SJSA1 (cell line): ENCODE data around the gene RB1. TPM values are rescaled to one million over a fixed set of nuclear protein-coding genes. Genes with fewer than 3 reads are reported as not detected.
"Not testable (repeated sequence)": the region's sequence is repeated elsewhere in the genome, so short reads cannot be mapped to it uniquely, and the experiment has no call there.

Experiments used
- DNase-seq, 2 experiments: peaks; one replicate each; pipeline ENCODE4 v3.0.0-alpha.2; 2015 to 2020; ENCODE audit warnings: low spot score in 2 of 2, low read depth in 1 of 2
- H3K27ac ChIP-seq: fragments of 250-450 bp; sonication (Bioruptor Pico); 2 replicates; pipeline ENCODE4 v1.5.1; 2020; ENCODE audit warnings: mild to moderate bottlenecking, moderate library complexity
- H3K27me3 ChIP-seq: fragments of 250-450 bp; sonication (Bioruptor Pico); replicated peaks from 2 replicates; pipeline ENCODE4 v1.5.1; 2020; ENCODE audit warnings: mild to moderate bottlenecking, moderate library complexity
- H3K36me3 ChIP-seq: fragments of 250-450 bp; sonication (Bioruptor Pico); 2 replicates; pipeline ENCODE4 v1.5.1; 2020; ENCODE audit warnings: mild to moderate bottlenecking
- H3K4me1 ChIP-seq: fragments of 250-450 bp; sonication (Bioruptor Pico); replicated peaks from 2 replicates; pipeline ENCODE4 v1.6.1; 2021; ENCODE audit warnings: mild to moderate bottlenecking
- H3K4me3 ChIP-seq: fragments of 250-450 bp; sonication (Bioruptor Pico); 2 replicates; pipeline ENCODE4 v1.5.1; 2020; ENCODE audit warnings: mild to moderate bottlenecking
- H3K9me3 ChIP-seq: fragments of 250-450 bp; sonication (Bioruptor Pico); replicated peaks from 2 replicates; pipeline ENCODE4 v1.5.1; 2020; ENCODE audit warnings: mild to moderate bottlenecking
- total RNA-seq: library from RNA; depleted of rRNA; stranded (reverse); fragments of >200 nt; shearing (Covaris generic); gene quantifications from 2 replicates; pipeline ENCODE4 v1.2.3, GENCODE V29; 2014

Gene RB1
- total RNA-seq, 1 experiment from 2014 or later: 53.8 TPM

GRCh38 chr13:48346583-48346982, 43.0 kb downstream of the RB1 start:
- peaks cover 37% of the 10 kb centered on the region for H3K36me3 ChIP-seq
- DNase-seq: no peak
- H3K9me3 ChIP-seq: no peaks in the 10 kb centered on the region
- no peak overlapping the region for H3K4me3 ChIP-seq
- H3K27ac ChIP-seq: no peak overlapping the region
- no peaks in the 10 kb centered on the region for H3K27me3 ChIP-seq
- no peaks in the 10 kb centered on the region for H3K4me1 ChIP-seq

- H3K4me3 ChIP-seq: no peak overlapping the region
- no peak for DNase-seq
- H3K36me3 ChIP-seq: peaks cover 59% of the 10 kb centered on the region
- no peaks in the 10 kb centered on the region for H3K4me1 ChIP-seq
- no peaks in the 10 kb centered on the region for H3K27me3 ChIP-seq
- H3K9me3 ChIP-seq: no peaks in the 10 kb centered on the region
- no peak overlapping the region for H3K27ac ChIP-seq
Observed at GRCh38 chr13:48349525-48349924, 46.0 kb downstream of the RB1 start.

DNA sequence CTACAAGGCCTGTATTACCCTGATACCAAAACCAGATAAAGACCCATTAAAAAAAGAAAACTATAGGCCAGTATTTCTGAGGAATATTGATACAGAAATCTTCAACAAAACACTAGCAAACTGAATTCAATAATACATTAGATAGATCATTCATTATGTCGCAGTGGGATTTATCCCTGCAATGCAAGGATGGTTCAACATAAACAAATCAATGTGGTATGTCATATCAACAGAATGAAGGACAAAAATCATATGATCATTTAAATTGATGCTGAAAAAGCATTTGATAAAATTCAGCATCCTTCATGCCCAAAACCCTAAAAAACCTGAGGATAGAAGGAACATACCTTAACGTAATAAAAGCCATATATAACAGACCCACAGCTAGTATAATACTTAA, 50.0 kb downstream of the RB1 start:
- no peak overlapping the region for H3K27ac ChIP-seq
- no peaks in the 10 kb centered on the region for H3K4me1 ChIP-seq
- DNase-seq: no peak
- no peak overlapping the region for H3K4me3 ChIP-seq
- peaks cover 64% of the 10 kb centered on the region for H3K36me3 ChIP-seq
- H3K9me3 ChIP-seq: no peaks in the 10 kb centered on the region
- no peaks in the 10 kb centered on the region for H3K27me3 ChIP-seq

DNA sequence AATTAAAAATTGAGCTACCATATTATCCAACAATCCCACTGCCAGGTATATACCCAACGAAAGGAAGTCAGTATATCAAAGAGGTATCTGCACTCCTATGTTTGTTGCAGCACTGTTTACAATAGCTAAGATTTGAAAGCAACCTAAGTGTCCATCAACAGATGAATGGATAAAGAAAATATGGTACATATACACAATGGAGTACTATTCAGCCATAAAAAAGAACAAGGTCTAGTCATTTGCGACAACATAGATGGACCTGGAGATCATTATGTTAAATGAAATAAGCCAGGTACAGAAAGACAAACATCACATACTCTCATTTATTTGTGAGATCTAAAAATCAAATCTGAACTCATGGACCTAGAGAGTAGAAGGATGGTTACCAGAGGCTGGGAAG, 52.0 kb downstream of the RB1 start:
- H3K27me3 ChIP-seq, H3K27ac ChIP-seq, DNase-seq, H3K9me3 ChIP-seq, H3K4me3 ChIP-seq, H3K4me1 ChIP-seq: not testable (repeated sequence)
- H3K36me3 ChIP-seq: peaks cover 56% of the 10 kb centered on the region

DNA sequence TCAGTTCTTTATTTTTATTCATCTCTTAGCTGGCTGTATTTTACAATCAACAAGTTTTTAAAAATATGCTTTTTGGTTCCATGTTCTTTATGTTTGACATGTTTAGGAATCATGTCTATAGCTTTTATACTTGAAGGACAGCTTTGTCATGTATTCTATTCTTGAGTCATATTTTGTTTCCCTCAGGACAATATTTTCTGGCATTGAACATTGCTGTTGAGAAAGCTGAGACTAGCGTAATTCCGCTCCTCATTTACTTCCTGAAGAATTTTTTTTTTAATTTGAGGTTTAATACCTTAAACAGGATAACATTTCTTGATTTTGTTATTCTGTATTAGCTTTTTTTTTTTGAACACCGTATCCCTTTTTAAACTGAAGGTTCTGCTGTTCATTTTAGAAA, 53.2 kb downstream of the RB1 start:
- H3K27me3 ChIP-seq: no peaks in the 10 kb centered on the region
- no peaks in the 10 kb centered on the region for H3K9me3 ChIP-seq
- H3K4me3 ChIP-seq: no peak overlapping the region
- H3K4me1 ChIP-seq: no peaks in the 10 kb centered on the region
- H3K36me3 ChIP-seq: peaks cover 49% of the 10 kb centered on the region
- no peak overlapping the region for H3K27ac ChIP-seq
- no peak for DNase-seq

DNA sequence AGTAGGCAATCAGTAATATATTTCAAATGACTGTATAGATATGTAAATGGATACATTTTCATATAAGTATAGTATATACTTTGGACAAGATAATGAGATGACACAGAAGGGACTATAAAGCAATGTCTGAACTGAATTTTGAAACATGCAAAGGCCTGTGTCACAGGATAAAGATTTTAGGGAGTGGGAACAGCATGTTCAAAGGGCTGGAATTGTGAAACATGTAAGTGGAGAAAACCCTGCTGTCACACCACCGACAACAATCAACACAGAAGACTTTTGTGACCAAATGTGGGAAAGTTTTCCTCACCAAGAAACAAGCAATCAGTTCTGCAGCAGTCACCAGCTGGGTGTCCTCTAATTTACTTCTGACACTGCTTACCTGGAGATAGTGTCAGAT, 66.4 kb downstream of the RB1 start:
- peaks cover 30% of the 10 kb centered on the region for H3K36me3 ChIP-seq
- H3K4me1 ChIP-seq: no peaks in the 10 kb centered on the region
- H3K4me3 ChIP-seq: no peak overlapping the region
- DNase-seq: no peak
- no peak overlapping the region for H3K27ac ChIP-seq
- no peaks in the 10 kb centered on the region for H3K9me3 ChIP-seq
- H3K27me3 ChIP-seq: no peaks in the 10 kb centered on the region

DNA sequence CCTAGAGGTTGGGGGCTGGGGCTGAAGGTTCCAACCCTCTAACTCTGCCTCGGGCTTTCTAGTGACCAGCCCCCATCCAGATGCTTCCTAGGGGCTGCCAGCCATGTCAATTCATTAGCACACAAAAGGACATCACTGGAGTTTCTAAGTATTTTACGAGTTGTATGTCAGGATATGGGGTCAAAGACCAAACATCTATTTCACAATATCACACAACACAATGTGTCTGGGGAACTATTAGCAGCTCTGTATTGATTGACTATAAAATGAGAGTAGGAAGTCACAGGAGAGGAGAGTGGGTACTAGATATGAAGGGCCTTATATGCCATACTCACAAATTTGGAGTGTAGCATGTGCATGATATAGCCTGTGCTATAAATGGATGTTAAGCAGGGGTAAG, 67.3 kb downstream of the RB1 start:
- no peaks in the 10 kb centered on the region for H3K27me3 ChIP-seq
- no peak for DNase-seq
- no peaks in the 10 kb centered on the region for H3K4me1 ChIP-seq
- H3K27ac ChIP-seq: no peak overlapping the region
- peaks cover 25% of the 10 kb centered on the region for H3K36me3 ChIP-seq
- H3K9me3 ChIP-seq: no peaks in the 10 kb centered on the region
- no peak overlapping the region for H3K4me3 ChIP-seq

GRCh38 chr13:48377857-48378256, 74.3 kb downstream of the RB1 start:
- Histone ChIP-seq H3K27ac (no peak overlapping the region), H3K4me3 (no peak overlapping the region), H3K4me1 (no peaks in the 10 kb centered on the region), H3K27me3 (no peaks in the 10 kb centered on the region), H3K9me3 (no peaks in the 10 kb centered on the region), H3K36me3 (peaks cover 42% of the 10 kb centered on the region)
- no peak for DNase-seq

DNA sequence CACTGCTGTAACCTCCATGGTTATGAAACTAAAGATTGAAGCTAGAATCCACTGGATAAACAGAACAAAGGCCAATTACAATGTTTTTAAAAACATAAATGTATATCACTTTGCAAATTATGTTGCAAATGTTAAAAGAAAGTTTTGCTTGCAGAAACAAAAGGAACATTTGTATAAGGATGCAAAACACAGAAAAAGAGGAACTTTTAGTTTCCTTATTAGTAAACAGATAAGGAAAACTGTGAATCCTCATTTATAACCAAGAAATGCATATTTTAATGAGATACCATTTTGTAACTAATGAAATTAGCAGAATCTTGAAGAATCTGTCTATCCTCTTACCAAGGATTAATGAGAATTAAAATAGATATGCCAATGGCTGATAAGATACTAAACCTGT, 77.0 kb downstream of the RB1 start:
- DNase-seq: no peak
- Histone ChIP-seq H3K27ac (no peak overlapping the region), H3K4me1 (no peaks in the 10 kb centered on the region), H3K36me3 (peaks cover 31% of the 10 kb centered on the region), H3K9me3 (no peaks in the 10 kb centered on the region), H3K4me3 (no peak overlapping the region), H3K27me3 (no peaks in the 10 kb centered on the region)

DNA sequence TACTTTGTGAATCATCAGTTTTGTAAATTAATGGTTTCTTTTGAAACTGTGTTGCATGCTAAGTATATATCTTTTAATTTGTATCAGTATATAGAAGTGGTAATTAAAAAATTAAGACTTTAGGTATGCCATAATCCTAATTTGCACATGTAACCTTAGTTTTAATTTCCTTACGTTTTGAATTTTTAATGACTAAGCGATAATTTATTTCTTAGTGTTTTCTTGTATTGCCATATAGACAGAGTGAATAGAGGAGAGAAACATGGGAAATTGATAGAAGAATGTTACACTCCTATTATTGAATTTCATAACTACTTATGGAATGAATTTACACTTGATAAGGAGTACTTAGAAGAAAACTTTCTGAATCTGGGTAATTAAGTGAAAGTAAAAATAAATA, 79.8 kb downstream of the RB1 start:
- Histone ChIP-seq H3K27me3 (no peaks in the 10 kb centered on the region), H3K9me3 (no peaks in the 10 kb centered on the region), H3K27ac (no peak overlapping the region), H3K4me3 (no peak overlapping the region), H3K36me3 (peaks cover 16% of the 10 kb centered on the region), H3K4me1 (no peaks in the 10 kb centered on the region)
- DNase-seq: no peak

DNA sequence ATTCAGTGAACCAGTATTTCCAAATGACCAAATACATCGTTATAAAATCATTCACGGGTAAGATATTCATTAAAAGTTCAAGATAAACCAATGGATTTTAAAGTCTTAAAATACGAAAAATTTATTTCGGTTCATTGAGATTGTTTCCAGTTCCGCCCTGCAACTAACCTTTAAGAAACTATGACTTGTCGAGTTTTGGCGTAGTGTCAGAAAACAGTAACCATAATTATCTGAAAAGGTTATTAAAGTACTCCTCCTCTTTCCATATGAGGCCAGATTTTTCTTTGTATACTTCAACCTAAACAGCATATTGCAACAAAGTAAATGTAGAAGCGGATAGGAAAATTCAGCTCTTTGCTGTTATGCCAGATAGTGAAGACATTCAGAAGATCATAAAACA, 83.3 kb downstream of the RB1 start:
- DNase-seq: no peak
- Histone ChIP-seq H3K36me3 (peaks cover 6% of the 10 kb centered on the region; the same call in 1 of the 2 replicates), H3K4me1 (no peaks in the 10 kb centered on the region), H3K9me3 (no peaks in the 10 kb centered on the region), H3K4me3 (no peak overlapping the region), H3K27ac (no peak overlapping the region), H3K27me3 (no peaks in the 10 kb centered on the region)

DNA sequence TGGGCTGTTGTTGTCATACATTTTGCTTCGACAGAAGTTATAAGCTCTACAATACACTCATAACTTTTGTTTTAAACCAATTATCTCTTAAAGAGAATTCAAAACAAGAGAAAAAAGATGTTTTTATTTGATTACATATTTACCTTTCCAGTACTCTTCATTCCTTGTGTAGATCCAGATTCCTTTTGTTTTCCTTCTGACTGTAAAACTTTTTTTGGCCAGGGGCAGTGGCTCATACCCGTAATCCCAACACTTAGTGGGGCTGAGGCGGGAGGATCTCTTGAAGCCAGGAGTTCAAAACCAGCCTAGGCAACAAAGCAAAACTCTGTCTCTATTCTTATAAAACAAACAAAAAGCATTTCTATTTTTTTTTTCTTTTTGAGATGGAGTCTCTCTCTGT, 87.7 kb downstream of the RB1 start:
- Histone ChIP-seq H3K4me1 (no peaks in the 10 kb centered on the region), H3K27me3 (no peaks in the 10 kb centered on the region), H3K4me3 (no peak overlapping the region), H3K36me3 (peaks cover 17% of the 10 kb centered on the region), H3K27ac (no peak overlapping the region), H3K9me3 (no peaks in the 10 kb centered on the region)
- no peak for DNase-seq

GRCh38 chr13:48393030-48393697, 89.6 kb downstream of the RB1 start:
- no peak for DNase-seq
- Histone ChIP-seq H3K4me1 (no peaks in the 10 kb centered on the region), H3K27ac (no peak overlapping the region), H3K27me3 (no peaks in the 10 kb centered on the region), H3K9me3 (no peaks in the 10 kb centered on the region), H3K36me3 (peaks cover 17% of the 10 kb centered on the region), H3K4me3 (no peak overlapping the region)

GRCh38 chr13:48393698-48394085, 90.1 kb downstream of the RB1 start:
- Histone ChIP-seq H3K9me3 (no peaks in the 10 kb centered on the region), H3K27me3 (no peaks in the 10 kb centered on the region), H3K4me1 (no peaks in the 10 kb centered on the region), H3K36me3 (peaks cover 17% of the 10 kb centered on the region), H3K27ac (no peak overlapping the region), H3K4me3 (no peak overlapping the region)
- DNase-seq: no peak

DNA sequence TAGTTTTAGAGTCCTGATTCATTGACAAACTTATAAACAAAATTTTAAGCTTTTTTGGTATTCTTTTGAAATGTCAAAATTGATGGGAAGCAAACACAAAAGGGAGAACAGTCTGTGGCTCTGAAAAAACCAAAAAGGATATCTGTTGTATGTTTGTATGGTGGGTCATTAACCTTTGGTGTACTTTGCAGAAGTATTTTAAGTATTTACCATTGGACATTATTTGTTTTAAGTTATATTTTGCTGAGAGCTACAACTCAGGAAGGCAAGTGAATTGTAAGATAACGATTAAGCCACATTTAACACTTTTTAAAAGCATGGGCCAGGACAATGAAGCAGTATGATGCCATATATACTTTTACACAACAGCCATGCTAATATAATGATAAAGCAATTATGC, 94.2 kb downstream of the RB1 start:
- H3K36me3 ChIP-seq: peaks cover 17% of the 10 kb centered on the region
- H3K27ac ChIP-seq: no peak overlapping the region
- no peaks in the 10 kb centered on the region for H3K27me3 ChIP-seq
- H3K4me1 ChIP-seq: peaks cover 24% of the 10 kb centered on the region
- H3K9me3 ChIP-seq: no peaks in the 10 kb centered on the region
- no peak for DNase-seq
- H3K4me3 ChIP-seq: no peak overlapping the region
